SK-N-SH (cell line): Measurements from ENCODE around the gene LNP1.

Experiments
- GABPA ChIP-seq: IDR thresholded peaks from 2 replicates; pipeline ENCODE4 v1.4.0; 2012; ENCODE audit warnings: low read depth, mild to moderate bottlenecking
- GATA2 ChIP-seq: sonication (generic); formaldehyde crosslinking; IDR thresholded peaks from 2 replicates; pipeline ENCODE4 v1.5.0; 2020; ENCODE audit warnings: mild to moderate bottlenecking, missing genetic modification reagents
- NFIC ChIP-seq: IDR thresholded peaks from 2 replicates; pipeline ENCODE4 v1.4.0; 2012; ENCODE audit warnings: borderline replicate concordance
- RXRA ChIP-seq: IDR thresholded peaks from 2 replicates; pipeline ENCODE4 v1.4.0; 2012; ENCODE audit warnings: low read depth, mild to moderate bottlenecking, borderline replicate concordance
- SMC3 ChIP-seq: IDR thresholded peaks from 2 replicates; pipeline ENCODE4 v1.6.1; 2012; ENCODE audit warnings: low read depth, low read length, improper control_type of control experiment
- TF ChIP-seq, protein P1 (sequence below): fragments of 200-600 bp; sonication (generic); IDR thresholded peaks from 2 replicates; pipeline ENCODE4 v1.6.1; 2017; ENCODE audit warnings: antibody characterized with exemption, mild to moderate bottlenecking, moderate library complexity
- TF ChIP-seq, protein P2 (sequence below): IDR thresholded peaks from 2 replicates; pipeline ENCODE4 v1.4.0; 2012; ENCODE audit warnings: low read depth
- TF ChIP-seq, protein P3 (sequence below): IDR thresholded peaks from 2 replicates; pipeline ENCODE4 v1.6.1; 2012; ENCODE audit warnings: mild to moderate bottlenecking, low read depth, low read length, moderate library complexity

DNA sequence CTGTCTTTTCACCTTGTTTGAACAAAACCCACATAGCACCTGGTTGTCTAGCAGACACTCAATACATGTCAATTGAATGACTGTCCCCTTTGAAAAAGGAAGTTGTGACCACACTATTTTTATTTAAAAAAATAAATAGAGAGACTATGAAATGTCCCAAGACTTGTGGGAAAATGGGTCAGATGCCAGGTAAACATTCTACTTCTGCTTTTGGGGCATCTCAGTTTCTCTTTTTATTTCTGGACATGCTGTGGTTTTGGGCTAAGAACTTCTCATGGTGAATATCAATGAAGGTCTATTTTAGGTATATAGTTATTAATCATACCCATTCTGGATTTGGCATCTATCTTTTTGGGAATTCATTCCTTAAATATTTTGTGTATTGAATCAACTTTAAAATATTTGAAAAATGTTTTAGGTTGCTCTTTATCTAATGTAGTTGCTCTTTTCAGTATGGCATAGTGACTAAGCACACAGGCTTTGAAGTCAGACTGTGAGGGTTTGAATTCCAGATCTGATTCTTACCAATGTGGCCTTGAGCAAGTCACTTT is 95.4 kb downstream of the LNP1 start:
- TF ChIP-seq, protein P1, sequence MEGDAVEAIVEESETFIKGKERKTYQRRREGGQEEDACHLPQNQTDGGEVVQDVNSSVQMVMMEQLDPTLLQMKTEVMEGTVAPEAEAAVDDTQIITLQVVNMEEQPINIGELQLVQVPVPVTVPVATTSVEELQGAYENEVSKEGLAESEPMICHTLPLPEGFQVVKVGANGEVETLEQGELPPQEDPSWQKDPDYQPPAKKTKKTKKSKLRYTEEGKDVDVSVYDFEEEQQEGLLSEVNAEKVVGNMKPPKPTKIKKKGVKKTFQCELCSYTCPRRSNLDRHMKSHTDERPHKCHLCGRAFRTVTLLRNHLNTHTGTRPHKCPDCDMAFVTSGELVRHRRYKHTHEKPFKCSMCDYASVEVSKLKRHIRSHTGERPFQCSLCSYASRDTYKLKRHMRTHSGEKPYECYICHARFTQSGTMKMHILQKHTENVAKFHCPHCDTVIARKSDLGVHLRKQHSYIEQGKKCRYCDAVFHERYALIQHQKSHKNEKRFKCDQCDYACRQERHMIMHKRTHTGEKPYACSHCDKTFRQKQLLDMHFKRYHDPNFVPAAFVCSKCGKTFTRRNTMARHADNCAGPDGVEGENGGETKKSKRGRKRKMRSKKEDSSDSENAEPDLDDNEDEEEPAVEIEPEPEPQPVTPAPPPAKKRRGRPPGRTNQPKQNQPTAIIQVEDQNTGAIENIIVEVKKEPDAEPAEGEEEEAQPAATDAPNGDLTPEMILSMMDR, result no peak
- no peak for TF ChIP-seq GATA2
- no peak for TF ChIP-seq GABPA
- TF ChIP-seq, protein P2, sequence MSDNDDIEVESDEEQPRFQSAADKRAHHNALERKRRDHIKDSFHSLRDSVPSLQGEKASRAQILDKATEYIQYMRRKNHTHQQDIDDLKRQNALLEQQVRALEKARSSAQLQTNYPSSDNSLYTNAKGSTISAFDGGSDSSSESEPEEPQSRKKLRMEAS, result no peak
- peak; percentile 43; the same call in 1 of the 2 replicates for TF ChIP-seq NFIC
- no peak for TF ChIP-seq SMC3
- TF ChIP-seq, protein P3, sequence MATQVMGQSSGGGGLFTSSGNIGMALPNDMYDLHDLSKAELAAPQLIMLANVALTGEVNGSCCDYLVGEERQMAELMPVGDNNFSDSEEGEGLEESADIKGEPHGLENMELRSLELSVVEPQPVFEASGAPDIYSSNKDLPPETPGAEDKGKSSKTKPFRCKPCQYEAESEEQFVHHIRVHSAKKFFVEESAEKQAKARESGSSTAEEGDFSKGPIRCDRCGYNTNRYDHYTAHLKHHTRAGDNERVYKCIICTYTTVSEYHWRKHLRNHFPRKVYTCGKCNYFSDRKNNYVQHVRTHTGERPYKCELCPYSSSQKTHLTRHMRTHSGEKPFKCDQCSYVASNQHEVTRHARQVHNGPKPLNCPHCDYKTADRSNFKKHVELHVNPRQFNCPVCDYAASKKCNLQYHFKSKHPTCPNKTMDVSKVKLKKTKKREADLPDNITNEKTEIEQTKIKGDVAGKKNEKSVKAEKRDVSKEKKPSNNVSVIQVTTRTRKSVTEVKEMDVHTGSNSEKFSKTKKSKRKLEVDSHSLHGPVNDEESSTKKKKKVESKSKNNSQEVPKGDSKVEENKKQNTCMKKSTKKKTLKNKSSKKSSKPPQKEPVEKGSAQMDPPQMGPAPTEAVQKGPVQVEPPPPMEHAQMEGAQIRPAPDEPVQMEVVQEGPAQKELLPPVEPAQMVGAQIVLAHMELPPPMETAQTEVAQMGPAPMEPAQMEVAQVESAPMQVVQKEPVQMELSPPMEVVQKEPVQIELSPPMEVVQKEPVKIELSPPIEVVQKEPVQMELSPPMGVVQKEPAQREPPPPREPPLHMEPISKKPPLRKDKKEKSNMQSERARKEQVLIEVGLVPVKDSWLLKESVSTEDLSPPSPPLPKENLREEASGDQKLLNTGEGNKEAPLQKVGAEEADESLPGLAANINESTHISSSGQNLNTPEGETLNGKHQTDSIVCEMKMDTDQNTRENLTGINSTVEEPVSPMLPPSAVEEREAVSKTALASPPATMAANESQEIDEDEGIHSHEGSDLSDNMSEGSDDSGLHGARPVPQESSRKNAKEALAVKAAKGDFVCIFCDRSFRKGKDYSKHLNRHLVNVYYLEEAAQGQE, result no peak
- TF ChIP-seq RXRA, result no peak
